GM23248 (cell line): ENCODE results near the gene SLC30A2. TPM values are rescaled to one million over a fixed set of nuclear protein-coding genes. Genes with fewer than 3 reads are reported as not detected.

ENCODE experiments used
- DNase-seq: peaks from one replicate; pipeline ENCODE4 v3.0.0-alpha.2; 2015
- H2AFZ ChIP-seq: fragments of 200-600 bp; sonication (generic); 2 replicates; pipeline ENCODE4 v1.6.1; 2016; ENCODE audit warnings: antibody characterized with exemption
- H3F3A ChIP-seq: fragments of 200-600 bp; sonication (generic); 2 replicates; pipeline ENCODE4 v1.6.1; 2016; ENCODE audit warnings: mild to moderate bottlenecking, antibody characterized with exemption, mixed run types; ENCODE audit not compliant: insufficient read depth
- H3K27ac ChIP-seq: fragments of 200-600 bp; sonication (generic); 2 replicates; pipeline ENCODE4 v1.5.1; 2016; ENCODE audit warnings: mild to moderate bottlenecking
- H3K27me3 ChIP-seq: fragments of 200-600 bp; sonication (generic); replicated peaks from 2 replicates; pipeline ENCODE4 v1.6.1; 2016; ENCODE audit warnings: mild to moderate bottlenecking; ENCODE audit not compliant: insufficient read depth
- H3K36me3 ChIP-seq: fragments of 200-600 bp; sonication (generic); 2 replicates; pipeline ENCODE4 v1.6.1; 2016; ENCODE audit warnings: low read depth, mild to moderate bottlenecking
- H3K4me1 ChIP-seq: fragments of 200-600 bp; sonication (generic); 2 replicates; pipeline ENCODE4 v1.6.1; 2016; ENCODE audit warnings: mild to moderate bottlenecking; ENCODE audit not compliant: insufficient read depth
- H3K4me2 ChIP-seq: fragments of 200-600 bp; sonication (generic); one replicate; pipeline ENCODE4 v1.6.1; 2016; ENCODE audit warnings: mild to moderate bottlenecking; ENCODE audit not compliant: unreplicated experiment
- H3K4me3 ChIP-seq: fragments of 200-600 bp; sonication (generic); 2 replicates; pipeline ENCODE4 v1.5.1; 2016; ENCODE audit warnings: mild to moderate bottlenecking
- H3K79me2 ChIP-seq: fragments of 200-600 bp; sonication (generic); 2 replicates; pipeline ENCODE4 v1.6.1; 2016; ENCODE audit warnings: mild to moderate bottlenecking; ENCODE audit not compliant: insufficient read depth
- H3K9ac ChIP-seq: fragments of 200-600 bp; sonication (generic); 2 replicates; pipeline ENCODE4 v1.6.1; 2016; ENCODE audit warnings: mild to moderate bottlenecking
- H3K9me2 ChIP-seq: fragments of 200-600 bp; sonication (generic); 2 replicates; pipeline ENCODE4 v1.6.1; 2016; ENCODE audit warnings: mixed run types, mild to moderate bottlenecking, moderate library complexity; ENCODE audit not compliant: insufficient read depth
- H3K9me3 ChIP-seq: fragments of 200-600 bp; sonication (generic); one replicate; pipeline ENCODE4 v1.6.1; 2017; ENCODE audit warnings: low read depth
- H4K20me1 ChIP-seq: fragments of 200-600 bp; sonication (generic); 2 replicates; pipeline ENCODE4 v1.6.0; 2016; ENCODE audit not compliant: insufficient read depth
- EZH2 ChIP-seq: fragments of 200-600 bp; sonication (generic); IDR thresholded peaks from 2 replicates; pipeline ENCODE4 v1.6.1; 2018; ENCODE audit warnings: antibody characterized with exemption, mild to moderate bottlenecking; ENCODE audit not compliant: insufficient read depth, poor library complexity, severe bottlenecking
- EZH2phosphoT487 ChIP-seq: fragments of 200-600 bp; sonication (generic); IDR thresholded peaks from 2 replicates; pipeline ENCODE4 v1.6.1; 2018; ENCODE audit warnings: antibody characterized with exemption, moderate library complexity, mild to moderate bottlenecking, low read depth; ENCODE audit not compliant: insufficient read depth
- WGBS, 2 experiments: methylation state at CpG; one replicate each; pipeline ENCODE4 v1.1.6; 2015 to 2017; ENCODE audit warnings: low lambda C conversion rate in 2 of 2, low coverage in 1 of 2; ENCODE audit errors: missing lambda C conversion rate in 2 of 2; 5-methylcytosine and 5-hydroxymethylcytosine counted together
- in situ Hi-C: fragments of 300-500 bp; cut with MboI; formaldehyde crosslinking; loops from 2 replicates; pipeline ENCODE4 v1.15.0; 2020
- polyA plus RNA-seq: library from polyadenylated mRNA; unstranded; fragments of >200 nt; fragmentation: Nextera tagmentation; extraction: Ambion mirVana; gene quantifications from 2 replicates; pipeline ENCODE4 v1.2.1, GENCODE V29; 2016
- total RNA-seq: library from RNA; depleted of rRNA; stranded (reverse); fragments of >200 nt; shearing (Covaris generic); gene quantifications from 2 replicates; pipeline ENCODE4 v1.2.3, GENCODE V29; 2014

SLC30A2 gene
- total and polyA plus RNA-seq, 2 experiments from 2014 or later = 0.14 TPM; not detected in 1

GRCh38 chr1:26072305-26072704 is 26.4 kb upstream of the SLC30A2 start:
- H3K27me3 ChIP-seq = peaks cover 52% of the 10 kb centered on the region
- no peak overlapping the region for H2AFZ ChIP-seq
- H3K4me1 ChIP-seq = no peaks in the 10 kb centered on the region
- no peak overlapping the region for H3K27ac ChIP-seq
- no peak overlapping the region for H3K4me3 ChIP-seq
- no peaks in the 10 kb centered on the region for H4K20me1 ChIP-seq
- in situ Hi-C loops = no loop called here
- H3K9me2 ChIP-seq = no peaks in the 10 kb centered on the region
- H3K4me2 ChIP-seq = no peak overlapping the region
- H3K79me2 ChIP-seq = no peaks in the 10 kb centered on the region
- no peak for TF ChIP-seq EZH2
- TF ChIP-seq EZH2phosphoT487 = no peak
- no peaks in the 10 kb centered on the region for H3K9me3 ChIP-seq
- WGBS, 2 experiments = 17 to 30% methylated on average over 6 of the region's 6 CpGs
- H3F3A ChIP-seq = no peaks in the 10 kb centered on the region
- no peak for DNase-seq
- no peak overlapping the region for H3K9ac ChIP-seq
- no peaks in the 10 kb centered on the region for H3K36me3 ChIP-seq

GRCh38 chr1:26070963-26071342 is 25.0 kb upstream of the SLC30A2 start:
- Histone ChIP-seq H4K20me1 (no peaks in the 10 kb centered on the region), H3K79me2 (no peaks in the 10 kb centered on the region), H3K9ac (no peak overlapping the region), H3K4me3 (no peak overlapping the region), H3K9me3 (no peaks in the 10 kb centered on the region), H3K27me3 (peaks cover 52% of the 10 kb centered on the region), H3K4me2 (no peak overlapping the region), H3K9me2 (no peaks in the 10 kb centered on the region), H2AFZ (no peak overlapping the region), H3K27ac (no peak overlapping the region), H3K36me3 (no peaks in the 10 kb centered on the region), H3F3A (no peaks in the 10 kb centered on the region), H3K4me1 (no peaks in the 10 kb centered on the region)
- in situ Hi-C loops = no loop called here
- TF ChIP-seq EZH2phosphoT487 (no peak), EZH2 (no peak)
- no peak for DNase-seq
- WGBS, 2 experiments = 77 to 79% methylated on average over 6 of the region's 6 CpGs

GRCh38 chr1:26070296-26070962 is 24.5 kb upstream of the SLC30A2 start:
- H3K9ac ChIP-seq = no peak overlapping the region
- H2AFZ ChIP-seq = no peak overlapping the region
- WGBS, 2 experiments = 69 to 76% methylated on average over 4 of the region's 4 CpGs
- H4K20me1 ChIP-seq = no peaks in the 10 kb centered on the region
- no peak overlapping the region for H3K27ac ChIP-seq
- no peak overlapping the region for H3K4me3 ChIP-seq
- H3F3A ChIP-seq = no peaks in the 10 kb centered on the region
- H3K27me3 ChIP-seq = peaks cover 52% of the 10 kb centered on the region
- H3K9me3 ChIP-seq = no peaks in the 10 kb centered on the region
- H3K9me2 ChIP-seq = no peaks in the 10 kb centered on the region
- H3K36me3 ChIP-seq = no peaks in the 10 kb centered on the region
- TF ChIP-seq EZH2phosphoT487 = no peak
- no peak for TF ChIP-seq EZH2
- no peaks in the 10 kb centered on the region for H3K4me1 ChIP-seq
- H3K4me2 ChIP-seq = no peak overlapping the region
- DNase-seq = no peak
- no peaks in the 10 kb centered on the region for H3K79me2 ChIP-seq
- in situ Hi-C loops = no loop called here

- Histone ChIP-seq H3K4me1 (no peaks in the 10 kb centered on the region), H3K27me3 (peaks cover 52% of the 10 kb centered on the region), H3K9ac (no peak overlapping the region), H3K79me2 (no peaks in the 10 kb centered on the region), H3K9me3 (no peaks in the 10 kb centered on the region), H3K4me2 (no peak overlapping the region), H3K27ac (no peak overlapping the region), H3K9me2 (no peaks in the 10 kb centered on the region), H2AFZ (no peak overlapping the region), H4K20me1 (no peaks in the 10 kb centered on the region), H3K4me3 (no peak overlapping the region), H3F3A (no peaks in the 10 kb centered on the region), H3K36me3 (no peaks in the 10 kb centered on the region)
- WGBS, 2 experiments = 27 to 63% methylated on average over 1 of the region's 1 CpG
- in situ Hi-C loops = no loop called here
- DNase-seq = no peak
- TF ChIP-seq EZH2phosphoT487 = no peak
- no peak for TF ChIP-seq EZH2
Observed at GRCh38 chr1:26069941-26070295, 24.0 kb upstream of the SLC30A2 start.
